GM19395 (cell line): ENCODE results near the gene GPR152.
"Not testable (repeated sequence)": the region's sequence is repeated elsewhere in the genome, so short reads cannot be mapped to it uniquely, and the experiment has no call there.

ENCODE experiments used
- ATAC-seq: cut with Tn5 transposase; IDR thresholded peaks from one replicate; pipeline ENCODE4 v1.9.1; 2021; ENCODE audit warnings: mild to moderate bottlenecking, moderate library complexity; ENCODE audit not compliant: unreplicated experiment

Gene GPR152

DNA sequence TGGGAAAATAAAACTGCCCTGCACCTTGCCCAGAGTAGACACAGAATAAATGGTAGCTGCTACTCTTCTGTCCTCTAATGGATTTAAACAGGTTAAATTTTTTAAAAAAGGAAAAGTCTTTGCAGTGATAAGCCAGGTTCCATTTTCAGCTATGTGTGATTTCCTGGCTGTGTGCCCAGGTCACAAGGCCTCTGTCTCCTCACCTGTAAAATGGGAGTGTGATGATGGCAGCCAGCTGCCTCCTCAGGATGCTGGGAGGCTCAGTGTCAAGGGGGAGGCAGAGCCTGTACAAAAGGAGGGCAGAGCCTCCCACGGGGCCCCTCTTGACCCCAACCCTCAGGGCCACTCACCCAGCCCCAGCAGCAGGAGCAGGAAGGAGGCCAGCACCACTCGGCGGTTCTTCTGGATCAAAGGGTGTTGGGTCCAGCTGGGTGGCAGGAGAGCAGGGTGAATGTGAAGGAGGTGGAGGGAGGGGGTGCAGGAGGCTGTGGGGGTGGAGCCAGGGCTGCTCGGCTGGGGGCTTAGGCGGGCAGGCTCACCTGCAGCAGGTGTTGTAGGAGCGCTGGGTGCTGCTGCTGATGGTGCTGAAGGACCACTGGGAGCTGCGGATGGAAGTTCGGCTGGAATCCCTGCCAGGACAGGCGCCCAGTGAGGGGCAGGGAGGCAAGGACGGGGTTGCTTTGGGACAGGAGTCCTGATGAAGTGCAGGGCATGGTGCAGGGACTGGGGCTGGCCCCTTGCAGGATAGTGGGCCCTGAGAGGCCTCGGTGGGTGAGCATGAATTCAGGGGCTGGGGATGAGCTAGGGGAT lies 14.6 kb upstream of the GPR152 start:
- no peak for ATAC-seq

DNA sequence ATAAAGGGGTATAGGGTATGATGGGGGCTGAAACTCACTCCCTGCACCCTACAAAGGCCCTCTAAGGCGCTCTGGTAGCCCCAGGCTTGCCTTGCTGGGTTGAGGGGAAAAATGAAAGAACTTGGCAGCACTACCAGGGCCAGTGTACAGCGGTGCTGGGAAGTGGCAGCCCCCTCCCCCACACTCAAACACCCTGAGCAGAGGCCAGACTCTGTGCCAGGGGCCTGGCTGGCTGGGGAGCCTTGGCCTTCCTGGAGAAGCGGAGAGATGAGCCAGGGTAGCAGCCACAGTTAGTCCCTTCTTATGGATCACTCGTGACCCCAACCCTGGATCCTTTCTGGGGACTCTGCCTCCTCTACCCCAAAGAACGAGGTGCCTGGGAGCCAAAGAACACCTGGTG lies 13.8 kb upstream of the GPR152 start:
- ATAC-seq: no peak

DNA sequence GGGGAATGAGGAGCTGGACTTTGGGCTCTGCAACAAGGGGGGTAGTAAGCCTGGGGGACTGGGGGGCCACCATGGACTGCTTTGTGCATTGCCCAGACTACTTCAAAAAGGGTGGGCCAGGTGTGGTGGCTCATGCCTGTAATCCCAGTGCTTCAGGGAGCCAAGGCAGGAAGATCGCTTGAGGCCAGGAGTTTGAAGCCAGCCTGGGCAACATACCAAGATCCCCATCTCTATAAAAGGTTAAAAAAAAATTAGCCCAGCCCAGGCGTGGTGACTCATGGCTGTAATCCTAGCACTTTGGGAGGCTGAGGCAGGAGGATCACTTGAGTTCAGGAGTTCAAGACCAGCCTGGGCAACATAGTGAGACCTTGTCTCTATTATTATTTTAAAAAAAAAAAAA lies 13.0 kb upstream of the GPR152 start:
- not testable (repeated sequence) for ATAC-seq

DNA sequence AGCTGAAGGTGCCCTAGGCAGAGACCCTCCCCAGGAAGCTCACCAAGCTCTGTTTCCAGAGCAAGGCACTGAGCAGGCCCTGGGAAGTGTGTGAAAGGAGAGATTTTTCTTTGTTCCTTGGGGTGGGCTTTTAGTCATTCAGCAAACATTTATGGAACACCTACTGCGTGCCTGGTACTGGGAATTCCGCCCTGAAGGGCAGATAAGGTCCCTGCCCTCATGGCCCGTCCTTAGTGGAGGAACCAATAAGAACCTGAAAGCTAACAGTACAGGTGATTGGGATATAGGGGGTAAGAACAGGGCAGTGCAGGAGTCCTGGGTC lies 12.6 kb upstream of the GPR152 start:
- no peak for ATAC-seq

GRCh38 chr11:67464411-67465188 lies 12.1 kb upstream of the GPR152 start:
- peak; percentile 41 for ATAC-seq

GRCh38 chr11:67463680-67464410 lies 11.3 kb upstream of the GPR152 start:
- ATAC-seq: no peak

DNA sequence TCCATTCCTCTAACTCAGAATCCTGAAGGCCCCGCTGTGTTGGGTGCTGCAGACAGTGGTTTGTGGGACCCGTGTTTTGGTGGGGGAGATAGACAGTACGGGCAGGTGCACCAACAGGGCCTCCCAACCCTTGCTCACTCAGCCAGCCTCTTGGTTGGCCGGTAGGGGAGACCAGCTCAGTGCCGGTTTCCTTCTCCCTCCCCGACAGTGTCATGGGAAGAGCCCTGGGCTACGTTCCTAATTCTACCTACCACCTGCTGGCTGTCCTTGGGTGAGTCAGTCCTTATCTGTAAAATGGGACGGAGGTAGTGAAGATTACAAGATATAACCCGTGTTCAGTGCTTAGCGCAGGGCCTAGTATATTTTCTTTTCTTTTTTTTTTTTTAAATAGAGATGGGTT lies 10.7 kb upstream of the GPR152 start:
- ATAC-seq: no peak

DNA sequence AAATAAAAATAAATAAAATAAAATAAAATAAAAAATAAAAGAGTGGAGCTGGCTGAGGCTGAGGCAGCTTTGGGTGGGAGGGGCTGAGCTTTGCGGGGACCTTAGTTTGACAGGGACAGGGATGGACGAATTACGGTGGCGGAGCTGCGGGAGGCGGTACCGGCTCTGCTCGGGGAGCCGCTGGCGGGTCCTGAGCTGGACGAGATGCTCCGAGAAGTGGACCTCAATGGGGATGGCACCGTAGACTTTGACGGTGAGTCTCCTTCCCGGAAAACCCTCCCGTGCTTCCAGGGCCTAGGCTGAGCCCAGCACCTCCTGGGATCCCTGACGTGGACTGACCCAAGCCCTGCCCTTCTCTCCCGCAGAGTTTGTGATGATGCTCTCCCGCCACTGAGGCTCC lies 5.7 kb upstream of the GPR152 start:
- no peak for ATAC-seq

DNA sequence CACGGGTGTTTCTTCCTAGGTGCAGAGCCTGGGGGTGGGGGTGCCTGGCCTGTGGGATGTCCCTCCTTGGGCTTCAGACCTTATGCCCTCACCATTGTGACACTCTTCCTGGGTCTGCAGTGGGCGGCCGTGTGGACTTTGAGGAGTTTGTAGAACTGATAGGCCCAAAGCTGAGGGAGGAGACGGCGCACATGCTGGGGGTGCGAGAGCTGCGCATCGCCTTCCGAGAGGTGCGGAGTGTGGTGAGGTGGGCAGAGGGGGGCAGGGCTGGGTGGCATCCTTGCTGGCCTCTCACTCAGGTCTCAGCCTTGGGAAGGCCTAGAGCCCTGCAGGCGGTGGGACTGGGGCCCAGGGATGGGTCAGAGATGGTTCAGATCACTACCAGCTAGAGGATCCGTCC lies 4.9 kb upstream of the GPR152 start:
- ATAC-seq: no peak

- ATAC-seq: no peak
Measured at GRCh38 chr11:67456068-67456705, 3.7 kb upstream of the GPR152 start.

GRCh38 chr11:67455054-67455453 lies 2.5 kb upstream of the GPR152 start, which contains the start of gene CABP4:
Gene CABP4 (plus strand): TSS chr11:67455354. CDS start chr11:67455424, 70 bp downstream.
- no peak for ATAC-seq

DNA sequence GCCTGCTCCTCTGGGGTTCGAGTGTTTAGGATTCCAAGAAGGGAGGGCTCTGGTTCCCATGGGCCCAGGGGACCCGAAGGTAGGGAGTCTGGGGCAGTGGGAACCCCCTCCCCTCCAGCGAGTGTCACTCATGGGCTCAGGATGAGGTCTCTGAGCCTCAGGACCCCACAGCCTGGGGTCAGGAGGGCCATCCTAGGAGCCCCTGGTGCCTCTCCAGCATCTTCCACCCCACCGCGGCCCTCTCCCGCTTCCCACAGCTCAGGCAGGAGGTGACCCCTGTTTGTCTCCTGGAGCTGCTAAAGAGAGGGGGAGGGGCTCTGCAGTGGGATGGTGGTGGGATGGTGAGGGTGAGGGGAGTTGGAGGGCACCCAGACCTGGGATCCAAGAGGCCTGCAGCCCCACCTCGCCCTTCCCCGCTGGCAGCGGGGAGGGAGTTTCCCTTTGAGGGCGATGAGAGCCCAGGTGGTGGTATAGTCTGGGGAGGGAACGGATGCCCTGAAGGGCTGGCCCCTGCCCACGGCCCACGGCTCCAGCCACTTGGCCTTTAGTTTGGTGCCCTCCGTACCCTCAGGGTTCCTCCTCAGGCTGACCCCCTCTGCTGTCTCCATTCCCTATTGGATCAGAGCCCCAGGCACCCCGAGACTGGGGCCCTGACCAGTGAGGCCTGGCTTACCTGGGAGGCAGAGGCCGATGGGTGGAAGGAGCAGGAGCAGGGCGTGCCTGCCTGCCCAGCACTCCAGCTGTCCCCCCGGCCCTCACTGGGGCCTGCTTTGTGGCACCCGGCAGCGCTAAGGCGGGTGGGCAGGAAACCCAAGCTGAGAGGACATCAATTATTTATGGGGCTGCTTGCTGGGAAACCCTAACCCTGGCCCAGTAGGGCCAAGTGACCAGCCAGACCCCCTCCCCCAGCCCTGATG lies 1.5 kb upstream of the GPR152 start:
- ATAC-seq: no peak

DNA sequence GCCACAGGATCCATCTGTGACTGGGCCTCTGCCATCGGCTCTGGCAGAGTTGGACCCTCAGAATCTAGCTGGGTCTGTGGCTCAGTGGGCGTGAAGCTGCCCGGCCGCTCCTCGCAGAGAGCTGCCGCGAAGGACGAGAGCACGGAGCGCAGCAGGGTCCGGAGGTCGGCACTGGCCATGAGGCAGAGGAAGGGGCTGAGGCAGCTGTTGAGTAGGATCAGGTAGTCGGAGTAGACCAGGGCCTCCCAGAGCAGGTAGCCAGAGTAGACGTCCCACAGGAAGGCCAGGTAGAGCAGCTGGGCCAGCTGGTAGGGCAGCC lies 912 bp downstream of the GPR152 start:
- ATAC-seq: no peak

DNA sequence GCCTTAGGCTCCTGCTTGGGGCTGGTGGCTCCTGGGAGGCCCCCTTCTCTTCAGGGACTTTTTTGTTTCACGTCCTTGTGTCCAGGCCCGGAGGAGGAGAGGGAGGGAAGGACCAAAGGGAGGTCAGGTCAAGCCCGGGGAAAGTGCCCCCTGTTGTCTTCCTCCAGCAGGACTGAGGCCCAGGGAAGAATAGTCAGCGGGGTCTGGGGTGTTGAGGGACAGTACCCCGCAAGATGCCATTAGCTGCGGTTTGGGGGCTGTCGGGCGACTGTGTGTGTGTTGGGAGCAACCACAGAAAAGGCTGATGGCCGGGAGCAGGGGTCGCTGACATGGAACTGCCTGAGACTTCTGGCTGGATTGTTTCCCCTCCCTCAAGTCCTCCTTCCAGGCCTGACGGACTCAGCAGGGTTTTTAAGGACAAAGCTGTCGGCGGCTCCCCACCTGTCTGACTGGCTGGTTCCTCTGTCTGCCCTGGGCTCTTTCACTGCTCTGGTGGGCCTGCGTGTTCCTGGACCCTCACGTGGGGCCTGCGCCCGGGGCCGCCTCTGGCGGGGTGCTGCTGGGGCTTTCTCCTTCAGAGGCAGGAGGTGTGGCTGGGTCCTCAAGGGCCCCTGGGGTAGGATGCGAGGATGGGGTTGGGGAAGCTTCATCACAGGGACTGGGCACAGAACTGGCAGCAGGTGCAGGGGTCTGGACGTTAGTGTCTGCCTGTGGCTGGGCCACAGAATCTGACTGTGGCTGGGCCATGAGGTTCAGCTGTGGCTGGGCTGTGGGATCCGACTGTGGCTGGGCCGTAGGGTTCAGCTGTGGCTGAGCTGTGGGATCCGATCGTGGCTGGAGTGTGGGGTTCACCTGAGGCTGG lies 1.5 kb downstream of the GPR152 start:
- ATAC-seq: no peak

- no peak for ATAC-seq
Measured at GRCh38 chr11:67449116-67449844, 3.2 kb downstream of the GPR152 start.

GRCh38 chr11:67448220-67448609 lies 4.3 kb downstream of the GPR152 start:
- no peak for ATAC-seq

DNA sequence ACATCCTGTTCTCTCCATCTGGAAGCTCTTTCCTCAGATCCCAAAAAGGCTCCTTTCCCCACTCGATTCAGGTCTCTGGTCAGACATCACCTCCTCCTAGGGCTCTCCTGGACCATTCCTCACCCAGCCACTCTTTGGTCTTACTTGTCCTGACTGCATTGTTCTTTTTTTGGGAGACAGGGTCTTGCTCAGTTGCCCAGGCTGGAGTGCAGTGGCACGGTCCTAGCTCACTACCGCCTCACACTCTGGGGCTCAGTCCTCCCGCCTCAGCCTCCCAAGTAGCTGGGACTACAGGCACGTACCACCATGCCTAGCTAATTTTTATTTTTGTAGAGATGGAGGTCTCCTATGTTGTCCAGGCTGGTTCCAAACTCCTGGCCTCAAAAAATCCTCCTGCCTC lies 7.0 kb downstream of the GPR152 start:
- no peak for ATAC-seq

DNA sequence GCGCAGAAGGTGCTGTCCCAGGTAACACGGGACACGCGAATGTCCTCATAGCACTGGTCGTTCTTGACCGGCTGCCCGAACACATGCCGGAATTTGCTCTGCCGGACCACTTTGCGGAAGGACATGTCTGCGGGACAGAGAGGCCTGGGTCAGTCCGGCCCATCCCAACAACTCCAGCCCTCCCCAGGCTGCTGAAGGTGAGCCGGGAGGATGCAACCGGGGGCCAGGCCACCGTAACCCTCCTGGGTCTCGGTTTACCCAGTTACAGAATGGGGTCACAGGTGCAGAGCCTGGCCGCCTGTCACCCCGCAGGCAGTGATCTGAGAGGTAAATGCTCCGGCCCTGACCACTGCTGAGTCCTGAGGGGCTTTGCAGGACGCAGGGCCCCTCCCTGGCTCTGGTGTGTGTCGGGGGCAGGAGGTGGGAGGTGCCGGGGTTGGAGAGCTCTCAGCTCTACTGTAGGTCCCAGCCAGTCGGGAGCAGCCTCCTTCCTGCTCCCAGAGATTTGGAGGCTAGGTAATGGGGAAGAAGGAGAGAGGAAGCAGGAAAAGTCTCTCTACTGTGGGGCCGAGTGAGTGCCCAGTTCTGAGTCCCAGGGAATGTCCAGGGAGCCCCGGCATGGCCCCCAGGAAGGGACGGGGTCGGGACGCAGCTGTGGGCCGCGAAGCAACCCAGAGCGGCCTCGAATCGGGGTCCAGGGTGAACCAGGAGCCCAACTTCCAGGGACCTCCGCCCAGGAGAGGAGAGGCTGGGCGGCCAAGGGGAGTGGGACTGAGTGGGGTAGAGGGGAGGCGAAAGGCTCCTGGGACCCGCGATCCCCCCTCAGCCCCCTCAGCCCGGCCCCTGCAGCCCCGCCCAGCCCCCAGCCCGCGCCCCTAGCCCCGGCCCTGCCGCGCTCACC lies 9.8 kb downstream of the GPR152 start:
- no peak for ATAC-seq
